PC-9 (cell line): ENCODE data around the gene COL15A1.

ENCODE experiments used
- EZH2 ChIP-seq: fragments of 200-600 bp; sonication (generic); IDR thresholded peaks from 2 replicates; pipeline ENCODE4 v1.8.0; 2017; ENCODE audit warnings: antibody characterized with exemption, low read depth
- TF ChIP-seq, protein P1 (sequence below): fragments of 200-600 bp; sonication (generic); conservative IDR thresholded peaks from 2 replicates; pipeline ENCODE4 v1.6.1; 2017; ENCODE audit warnings: mixed run types, antibody characterized with exemption, mild to moderate bottlenecking, moderate library complexity

DNA sequence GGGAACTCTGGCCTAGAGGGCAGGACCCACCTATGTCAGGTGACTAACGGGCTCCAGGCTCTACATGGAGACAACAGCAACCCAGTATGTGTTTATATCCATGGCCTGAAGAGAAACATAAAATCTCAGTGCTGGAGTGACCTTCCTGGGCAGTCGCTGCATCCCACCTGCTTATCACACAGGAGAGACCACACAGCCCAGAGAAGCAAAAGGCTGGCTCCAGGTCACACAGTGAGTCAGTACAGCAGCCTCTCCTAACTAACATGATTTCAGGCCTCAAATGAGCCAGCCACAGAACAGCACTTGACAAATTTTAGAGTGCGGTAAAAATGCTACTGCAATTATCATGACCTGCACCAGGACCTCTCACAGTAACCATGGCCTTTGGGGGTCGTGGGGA lies 107.2 kb downstream of the COL15A1 start:
- TF ChIP-seq, protein P1, sequence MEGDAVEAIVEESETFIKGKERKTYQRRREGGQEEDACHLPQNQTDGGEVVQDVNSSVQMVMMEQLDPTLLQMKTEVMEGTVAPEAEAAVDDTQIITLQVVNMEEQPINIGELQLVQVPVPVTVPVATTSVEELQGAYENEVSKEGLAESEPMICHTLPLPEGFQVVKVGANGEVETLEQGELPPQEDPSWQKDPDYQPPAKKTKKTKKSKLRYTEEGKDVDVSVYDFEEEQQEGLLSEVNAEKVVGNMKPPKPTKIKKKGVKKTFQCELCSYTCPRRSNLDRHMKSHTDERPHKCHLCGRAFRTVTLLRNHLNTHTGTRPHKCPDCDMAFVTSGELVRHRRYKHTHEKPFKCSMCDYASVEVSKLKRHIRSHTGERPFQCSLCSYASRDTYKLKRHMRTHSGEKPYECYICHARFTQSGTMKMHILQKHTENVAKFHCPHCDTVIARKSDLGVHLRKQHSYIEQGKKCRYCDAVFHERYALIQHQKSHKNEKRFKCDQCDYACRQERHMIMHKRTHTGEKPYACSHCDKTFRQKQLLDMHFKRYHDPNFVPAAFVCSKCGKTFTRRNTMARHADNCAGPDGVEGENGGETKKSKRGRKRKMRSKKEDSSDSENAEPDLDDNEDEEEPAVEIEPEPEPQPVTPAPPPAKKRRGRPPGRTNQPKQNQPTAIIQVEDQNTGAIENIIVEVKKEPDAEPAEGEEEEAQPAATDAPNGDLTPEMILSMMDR: no peak
- no peak for TF ChIP-seq EZH2
